Activated CD8-positive, alpha-beta memory T cell treated with anti-CD3 and anti-CD28 coated beads for 36 hours (primary cell): ENCODE measurements around the gene LZTS3. TPM values are rescaled to one million over a fixed set of nuclear protein-coding genes. Genes with fewer than 3 reads are reported as not detected.
"Not testable (repeated sequence)": the region's sequence is repeated elsewhere in the genome, so short reads cannot be mapped to it uniquely, and the experiment has no call there.

Experiments
- CTCF ChIA-PET: fragments of 350-600 bp; sonication (Branson Sonifier 250); formaldehyde crosslinking; loops from one replicate; lab custom pipeline; 2021; ENCODE audit warnings: antibody characterized with exemption; lab: Charles Lee
- POLR2A ChIA-PET: fragments of 350-600 bp; sonication (Branson Sonifier 250); formaldehyde crosslinking; loops from one replicate; lab custom pipeline; 2021; ENCODE audit warnings: antibody characterized with exemption; lab: Charles Lee
- total RNA-seq, 2 experiments: library from RNA; stranded (reverse); gene quantifications; one replicate each; pipeline ENCODE4 v1.2.3, GENCODE V29; 2021

LZTS3 gene
- total RNA-seq, 2 experiments from 2014 or later: 0.89 to 0.96 TPM

DNA sequence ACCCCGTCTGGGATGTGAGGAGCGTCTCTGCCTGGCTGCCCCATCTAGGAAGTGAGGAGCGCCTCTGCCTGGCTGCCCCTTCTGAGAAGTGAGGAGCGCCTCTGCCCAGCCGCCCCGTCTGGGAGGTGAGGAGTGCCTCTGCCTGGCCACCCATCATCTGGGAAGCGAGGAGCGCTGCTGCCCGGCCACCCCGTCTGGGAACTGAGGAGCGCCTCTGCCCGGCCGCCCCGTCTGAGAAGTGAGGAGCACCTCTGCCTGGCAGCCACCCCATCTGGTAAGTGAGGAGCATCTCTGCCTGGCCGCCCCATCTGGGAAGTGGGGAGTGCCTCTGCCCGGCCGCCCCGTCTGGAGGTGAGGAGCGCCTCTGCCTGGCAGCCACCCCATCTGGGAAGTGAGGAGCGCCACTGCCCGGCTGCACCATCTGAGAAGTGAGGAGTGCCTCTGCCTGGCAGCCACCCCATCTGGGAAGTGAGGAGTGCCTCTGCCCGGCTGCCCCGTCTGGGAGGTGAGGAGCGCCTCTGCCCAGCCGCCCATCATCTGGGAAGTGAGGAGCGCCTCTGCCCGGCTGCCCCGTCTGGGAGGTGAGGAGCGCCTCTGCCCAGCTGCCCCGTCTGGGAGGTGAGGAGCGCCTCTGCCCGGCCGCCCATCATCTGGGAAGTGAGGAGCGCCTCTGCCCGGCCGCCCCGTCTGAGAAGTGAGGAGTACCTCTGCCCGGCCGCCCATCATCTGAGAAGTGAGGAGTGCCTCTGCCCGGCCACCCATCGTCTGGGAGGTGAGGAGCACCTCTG lies 48.4 kb downstream of the LZTS3 start:
- CTCF ChIA-PET, POLR2A ChIA-PET: not testable (repeated sequence)

- POLR2A ChIA-PET, CTCF ChIA-PET: not testable (repeated sequence)
These were observed 49.2 kb downstream of the LZTS3 start for GRCh38 chr20:3124163-3124562.

DNA sequence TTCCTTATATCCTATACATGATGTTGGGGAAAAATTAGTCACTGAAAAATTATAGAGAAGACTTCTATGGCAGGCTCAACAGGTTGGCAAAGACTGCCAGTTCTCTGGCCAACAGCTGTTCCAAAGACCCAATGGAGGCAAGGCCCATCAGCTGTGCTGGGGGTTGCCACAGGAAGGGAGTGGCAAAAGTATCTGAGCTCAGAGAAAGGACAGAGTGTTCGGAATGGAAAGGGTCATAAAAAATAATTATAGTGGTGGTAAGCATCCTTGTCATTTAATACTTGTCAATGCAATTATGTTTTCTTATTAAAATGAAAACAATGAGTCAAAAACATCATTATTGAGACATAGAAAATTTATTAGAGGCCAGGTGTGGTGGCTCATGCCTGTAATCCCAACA lies 49.8 kb downstream of the LZTS3 start:
- CTCF ChIA-PET: no interaction called here
- POLR2A ChIA-PET: no interaction called here

GRCh38 chr20:3121955-3122610 lies 51.3 kb downstream of the LZTS3 start:
- ChIA-PET CTCF (no interaction called here), POLR2A (no interaction called here)

DNA sequence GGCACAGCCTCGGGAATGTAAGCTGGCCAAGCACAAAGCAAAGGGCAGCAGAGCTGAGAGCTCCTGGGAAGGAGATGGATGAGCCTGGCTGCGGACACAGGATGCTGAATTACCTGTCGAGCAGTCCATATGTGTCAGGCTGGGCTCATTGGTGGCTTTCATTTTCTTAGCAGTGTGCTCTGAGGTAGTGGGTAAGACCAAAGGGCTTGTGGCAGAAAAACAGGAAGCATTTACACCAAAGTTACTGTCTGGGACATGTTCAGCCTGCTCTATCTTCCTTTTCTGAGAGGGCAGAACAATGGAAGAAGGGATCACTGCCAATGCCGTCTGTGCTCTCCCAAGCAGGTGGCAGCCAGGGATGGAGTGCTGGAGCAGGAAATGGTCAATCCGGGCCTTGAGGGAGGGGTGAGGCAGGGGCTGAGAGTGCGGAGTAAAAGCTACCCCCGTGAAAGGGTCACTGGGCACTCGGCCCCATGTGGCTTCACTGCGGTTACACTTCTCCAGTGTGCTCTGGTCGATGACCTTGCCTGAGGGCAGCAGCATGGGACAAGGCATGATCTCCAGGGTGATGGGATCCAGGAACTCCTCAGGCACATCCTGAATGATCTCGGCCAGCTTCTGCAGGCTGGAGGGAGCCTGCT lies 52.0 kb downstream of the LZTS3 start:
- CTCF ChIA-PET: interaction anchor here (1.0 kb wide), 1 partner anchor 68 kb away, joined by 4 read pairs; no protein-coding TSS in a partner anchor
- POLR2A ChIA-PET: no interaction called here

DNA sequence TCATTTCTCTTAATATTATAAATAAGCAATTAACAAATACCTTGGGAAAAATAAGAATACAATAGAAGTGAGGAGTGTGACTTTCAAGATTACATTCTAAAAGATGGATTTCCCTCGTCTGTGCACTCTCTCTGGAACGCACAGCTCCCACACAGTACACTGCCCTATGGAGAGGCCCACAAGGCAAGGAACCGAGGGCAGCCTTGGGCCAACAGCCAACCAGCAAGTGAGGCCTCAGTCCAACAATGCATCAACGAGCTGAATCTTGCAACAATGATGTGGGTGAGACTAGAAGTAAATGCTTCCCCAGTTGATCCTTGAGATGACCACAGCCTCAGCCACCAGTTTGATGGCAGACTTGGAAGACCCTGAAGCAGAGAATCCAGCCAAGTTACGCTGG lies 54.3 kb downstream of the LZTS3 start:
- POLR2A ChIA-PET: no interaction called here
- CTCF ChIA-PET: no interaction called here

DNA sequence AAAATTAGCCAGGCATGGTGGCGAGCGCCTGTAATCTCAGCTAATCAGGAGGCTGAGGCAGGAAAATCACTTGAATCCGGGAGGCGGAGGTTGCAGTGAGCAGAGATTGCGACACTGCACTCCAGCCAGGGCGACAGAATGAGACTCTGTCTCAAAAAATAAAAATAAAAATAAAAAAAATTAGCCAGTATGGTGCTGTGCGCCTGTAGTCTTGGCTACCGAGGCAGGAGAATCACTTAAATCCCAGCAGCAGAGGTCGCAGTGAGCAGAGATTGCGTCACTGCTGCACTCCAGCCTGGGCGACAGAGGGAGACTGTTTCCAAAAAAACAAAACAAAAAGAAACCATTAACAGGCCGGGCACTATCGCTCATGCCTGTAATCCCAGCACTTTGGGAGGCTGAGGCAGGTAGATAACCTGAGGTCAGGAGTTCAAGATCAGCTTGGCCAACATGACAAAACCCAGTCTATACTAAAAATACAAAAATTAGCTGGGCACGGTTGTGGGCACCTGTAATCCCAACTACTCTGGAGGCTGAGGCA lies 55.4 kb downstream of the LZTS3 start:
- CTCF ChIA-PET, POLR2A ChIA-PET: not testable (repeated sequence)

- CTCF ChIA-PET: interaction anchor here (0.7 to 1.3 kb wide), 5 partner anchors 15 to 635 kb away, joined by 3 to 10 read pairs (median 4); no protein-coding TSS in a partner anchor
- POLR2A ChIA-PET: no interaction called here
These were observed 57.0 kb downstream of the LZTS3 start for GRCh38 chr20:3116341-3116740.

- ChIA-PET CTCF (interaction anchor here (0.7 to 1.8 kb wide), 8 partner anchors 14 to 62 kb away, joined by 3 to 10 read pairs (median 3); no protein-coding TSS in a partner anchor), POLR2A (interaction anchor here (0.6 kb wide), 1 partner anchor 63 kb away, joined by 4 read pairs; no protein-coding TSS in a partner anchor)
These were observed 57.9 kb downstream of the LZTS3 start for GRCh38 chr20:3115190-3116107.

Other genes starting within 250 kb of the LZTS3 start
- under 1 TPM; 0.75 to 0.99 TPM for gene GNRH2, start 129.9 kb downstream of the LZTS3 start, total RNA-seq
- 10 to 100 TPM; 90.2 to 90.7 TPM for gene MRPS26, start 127.5 kb downstream of the LZTS3 start, total RNA-seq
- gene OXT, start 101.9 kb downstream of the LZTS3 start, total RNA-seq: under 1 TPM in 1 of 2 experiments, not detected in 1; 0.46 TPM
- gene AVP, start 88.8 kb downstream of the LZTS3 start, total RNA-seq: not detected
- 10 to 100 TPM; 25.4 to 27.4 TPM for gene FASTKD5, start 13.7 kb downstream of the LZTS3 start, total RNA-seq
- 1 to 10 TPM; 4.8 TPM for gene UBOX5, start 13.7 kb downstream of the LZTS3 start, total RNA-seq
- gene DDRGK1, start 31.1 kb upstream of the LZTS3 start, total RNA-seq: 10 to 100 TPM; 78.6 to 79.1 TPM
- 10 to 100 TPM; 86.8 to 94.7 TPM for gene ITPA, start 35.9 kb upstream of the LZTS3 start, total RNA-seq
- gene SLC4A11, start 65.6 kb upstream of the LZTS3 start, total RNA-seq: 1 to 10 TPM; 3.9 to 4.0 TPM
- gene DNAAF9, start 234.1 kb upstream of the LZTS3 start, total RNA-seq: 1 to 10 TPM; 2.2 to 2.3 TPM